Gastroesophageal sphincter (tissue), 4 donors: ENCODE data around the gene MCF2L2. TPM values are rescaled to one million over a fixed set of nuclear protein-coding genes. Genes with fewer than 3 reads are reported as not detected.

Experiments used
- ATAC-seq: fragments of 150-250 bp; one replicate; pipeline ENCODE4 v1.9.1; 2016; ENCODE audit warnings: mild to moderate bottlenecking, moderate library complexity
- H3K27ac ChIP-seq, 4 donors: fragments of 200-600 bp; sonication (generic) in 3 of 4; 1 replicate in 3 of 4; 2 replicates in 1 of 4; pipeline ENCODE4 v1.5.1; 2016 to 2019
- H3K27me3 ChIP-seq: fragments of 200-600 bp; sonication (generic); one replicate; pipeline ENCODE4 v1.5.1; 2019
- H3K36me3 ChIP-seq, 2 donors: fragments of 200-600 bp; sonication (generic); one replicate each; pipeline ENCODE4 v1.5.1; 2019; ENCODE audit warnings: control low read depth in 1 of 2
- H3K4me1 ChIP-seq, 3 donors: fragments of 200-600 bp; sonication (generic); 1 replicate in 2 of 3; 2 replicates in 1 of 3; pipeline ENCODE4 v1.5.1; 2016 to 2019; ENCODE audit warnings: control low read depth in 2 of 3
- H3K4me3 ChIP-seq, 2 donors: fragments of 200-600 bp; sonication (generic); one replicate each; pipeline ENCODE4 v1.5.1; 2019; ENCODE audit warnings: mild to moderate bottlenecking in 1 of 2, moderate library complexity in 1 of 2
- H3K9me3 ChIP-seq, 3 donors: fragments of 200-600 bp; sonication (generic); one replicate each; pipeline ENCODE4 v1.5.1; 2017 to 2019; ENCODE audit warnings: control low read depth in 2 of 3
- EP300 ChIP-seq: sonication (generic); formaldehyde crosslinking; IDR thresholded peaks from one replicate; pipeline ENCODE4 v1.6.1; 2017; ENCODE audit warnings: antibody characterized with exemption, mild to moderate bottlenecking
- POLR2A ChIP-seq, 2 donors: fragments of 450-650 bp; IDR thresholded peaks; one replicate each; pipeline ENCODE4 v1.6.1; 2017; ENCODE audit warnings: antibody characterized with exemption in 2 of 2, mild to moderate bottlenecking in 2 of 2, moderate library complexity in 1 of 2
- POLR2AphosphoS5 ChIP-seq: sonication (generic); formaldehyde crosslinking; IDR thresholded peaks from one replicate; pipeline ENCODE4 v1.6.1; 2017; ENCODE audit warnings: antibody characterized with exemption
- WGBS, 2 donors: methylation state at CpG; one replicate each; pipeline ENCODE4 v1.1.5; 2018; ENCODE audit warnings: low coverage in 1 of 2; 5-methylcytosine and 5-hydroxymethylcytosine counted together
- total RNA-seq, 4 donors: library from RNA; depleted of rRNA; stranded (reverse); fragments of >200 nt; gene quantifications; one replicate each; pipeline ENCODE4 v1.1.0, GENCODE V29; 2016
- TF ChIP-seq, protein P1 (sequence below), 4 experiments: fragments of 200-600 bp in 2 of 4; fragments of 450-650 bp in 2 of 4; sonication (generic) in 1 of 4; IDR thresholded peaks; one replicate each; pipeline ENCODE4 v1.5.1; 2017 to 2019; ENCODE audit warnings: antibody characterized with exemption in 4 of 4, mild to moderate bottlenecking in 2 of 4, moderate library complexity in 2 of 4

The MCF2L2 gene
- total RNA-seq, 4 donors from 2014 or later = 0.67 to 4.0 (median 2.7) TPM

DNA sequence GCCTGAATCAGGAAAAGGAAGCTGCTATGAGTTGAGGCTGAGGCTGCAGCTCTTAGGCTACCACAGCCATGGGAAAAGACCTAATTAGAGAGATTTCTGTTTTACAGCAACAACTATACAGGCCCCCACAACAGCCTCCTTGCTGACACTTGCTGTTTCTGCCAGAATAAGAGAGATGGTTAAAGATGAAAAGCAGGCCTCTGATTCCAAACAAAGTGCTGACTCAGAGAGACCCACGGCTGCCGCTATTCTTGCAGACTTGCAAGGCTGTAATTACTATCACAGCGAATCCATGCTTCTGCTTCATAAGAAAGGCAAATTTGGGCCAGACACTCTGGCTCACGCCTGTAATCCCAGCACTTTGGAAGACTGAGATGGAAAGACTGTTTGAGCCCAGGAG lies 41.8 kb downstream of the MCF2L2 start:
- Histone ChIP-seq H3K9me3 (no peaks in the 10 kb centered on the region), H3K4me1 (no peaks in the 10 kb centered on the region), H3K4me3 (no peak overlapping the region), H3K27me3 (peaks cover 3% of the 10 kb centered on the region), H3K27ac (no peak overlapping the region), H3K36me3 (no peaks in the 10 kb centered on the region)
- ATAC-seq = no peak
- WGBS, 2 donors = 75 to 76% methylated on average over 3 to 4 of the region's 4 CpGs
- TF ChIP-seq, protein P1, sequence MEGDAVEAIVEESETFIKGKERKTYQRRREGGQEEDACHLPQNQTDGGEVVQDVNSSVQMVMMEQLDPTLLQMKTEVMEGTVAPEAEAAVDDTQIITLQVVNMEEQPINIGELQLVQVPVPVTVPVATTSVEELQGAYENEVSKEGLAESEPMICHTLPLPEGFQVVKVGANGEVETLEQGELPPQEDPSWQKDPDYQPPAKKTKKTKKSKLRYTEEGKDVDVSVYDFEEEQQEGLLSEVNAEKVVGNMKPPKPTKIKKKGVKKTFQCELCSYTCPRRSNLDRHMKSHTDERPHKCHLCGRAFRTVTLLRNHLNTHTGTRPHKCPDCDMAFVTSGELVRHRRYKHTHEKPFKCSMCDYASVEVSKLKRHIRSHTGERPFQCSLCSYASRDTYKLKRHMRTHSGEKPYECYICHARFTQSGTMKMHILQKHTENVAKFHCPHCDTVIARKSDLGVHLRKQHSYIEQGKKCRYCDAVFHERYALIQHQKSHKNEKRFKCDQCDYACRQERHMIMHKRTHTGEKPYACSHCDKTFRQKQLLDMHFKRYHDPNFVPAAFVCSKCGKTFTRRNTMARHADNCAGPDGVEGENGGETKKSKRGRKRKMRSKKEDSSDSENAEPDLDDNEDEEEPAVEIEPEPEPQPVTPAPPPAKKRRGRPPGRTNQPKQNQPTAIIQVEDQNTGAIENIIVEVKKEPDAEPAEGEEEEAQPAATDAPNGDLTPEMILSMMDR (IDR thresholded peaks at IDR 0.05) = no peak
- no peak for TF ChIP-seq EP300
- no peak for TF ChIP-seq POLR2AphosphoS5
- no peak for TF ChIP-seq POLR2A (IDR thresholded peaks at IDR 0.05)

- Histone ChIP-seq H3K4me1 (no peaks in the 10 kb centered on the region), H3K27ac (peak overlapping the region in 1 of 4 donors; percentile 1), H3K27me3 (peaks cover 3% of the 10 kb centered on the region), H3K4me3 (no peak overlapping the region), H3K9me3 (no peaks in the 10 kb centered on the region), H3K36me3 (no peaks in the 10 kb centered on the region)
- 54 to 61% methylated on average over 9 to 10 of the region's 11 CpGs for WGBS, 2 donors
- TF ChIP-seq, protein P1 (IDR thresholded peaks at IDR 0.05) = peak; percentile 56 to 81 (median 74)
- TF ChIP-seq POLR2A (IDR thresholded peaks at IDR 0.05) (no peak), EP300 (no peak), POLR2AphosphoS5 (no peak)
- ATAC-seq = peak; percentile 67
These were observed 42.5 kb downstream of the MCF2L2 start for GRCh38 chr3:183385698-183386613.

DNA sequence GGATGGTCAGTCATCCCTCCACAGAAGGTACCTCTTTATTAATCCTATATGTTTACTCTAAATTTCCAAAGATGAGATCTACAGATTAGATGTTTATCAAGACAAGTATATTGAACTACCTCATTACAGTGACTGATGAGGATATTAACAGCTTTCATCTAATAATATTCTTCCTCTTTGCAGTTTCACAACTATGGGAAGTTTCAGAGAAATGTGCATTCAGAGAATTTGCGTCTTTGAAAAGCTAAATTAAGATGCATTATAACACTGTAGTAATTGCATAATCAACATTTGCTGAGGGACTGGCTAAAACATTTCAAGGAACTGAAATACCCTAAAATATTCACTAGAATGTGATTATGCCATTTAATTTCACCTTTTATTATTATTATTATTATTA lies 46.7 kb downstream of the MCF2L2 start:
- Histone ChIP-seq H3K9me3 (no peaks in the 10 kb centered on the region), H3K27me3 (peaks cover 3% of the 10 kb centered on the region), H3K4me1 (no peaks in the 10 kb centered on the region), H3K4me3 (no peak overlapping the region), H3K27ac (no peak overlapping the region), H3K36me3 (no peaks in the 10 kb centered on the region)
- no peak for ATAC-seq
- 77 to 100% methylated on average over 1 of the region's 1 CpG for WGBS, 2 donors
- no peak for TF ChIP-seq POLR2A (IDR thresholded peaks at IDR 0.05)
- TF ChIP-seq EP300 = no peak
- TF ChIP-seq POLR2AphosphoS5 = no peak
- TF ChIP-seq, protein P1 (IDR thresholded peaks at IDR 0.05) = no peak

GRCh38 chr3:183381179-183381578 lies 47.2 kb downstream of the MCF2L2 start:
- Histone ChIP-seq H3K27me3 (peaks cover 3% of the 10 kb centered on the region), H3K4me1 (no peaks in the 10 kb centered on the region), H3K36me3 (no peaks in the 10 kb centered on the region), H3K27ac (no peak overlapping the region), H3K4me3 (no peak overlapping the region), H3K9me3 (no peaks in the 10 kb centered on the region)
- no peak for TF ChIP-seq POLR2A (IDR thresholded peaks at IDR 0.05)
- no peak for TF ChIP-seq POLR2AphosphoS5
- no peak for TF ChIP-seq EP300
- 63 to 74% methylated on average over 4 of the region's 4 CpGs for WGBS, 2 donors
- ATAC-seq = no peak

GRCh38 chr3:183378951-183379350 lies 49.5 kb downstream of the MCF2L2 start:
- ATAC-seq = no peak
- H3K36me3 ChIP-seq = no peaks in the 10 kb centered on the region
- TF ChIP-seq, protein P1 (IDR thresholded peaks at IDR 0.05) = no peak
- TF ChIP-seq POLR2A (IDR thresholded peaks at IDR 0.05) (no peak), POLR2AphosphoS5 (no peak), EP300 (no peak)
- H3K27me3 ChIP-seq = peaks cover 2% of the 10 kb centered on the region
- WGBS, 2 donors = 55% methylated on average over 2 of the region's 3 CpGs; no CpG with 5 or more reads in 1 of the 2 donors
- H3K4me3 ChIP-seq = no peak overlapping the region
- H3K4me1 ChIP-seq = no peaks in the 10 kb centered on the region
- no peak overlapping the region for H3K27ac ChIP-seq
- H3K9me3 ChIP-seq = no peaks in the 10 kb centered on the region
